ENCODE data around the gene SETD7. TPM values are rescaled to one million over a fixed set of nuclear protein-coding genes. Genes with fewer than 3 reads are reported as not detected.

The SETD7 gene
- total and polyA plus RNA-seq, 2 experiments from 2014 or later = 4.8 to 20.4 TPM

- peaks cover 7% of the 10 kb centered on the region for H3K4me1 ChIP-seq (ENCODE audit: low read depth)
- no peaks in the 10 kb centered on the region for H3K9me3 ChIP-seq (ENCODE audit: low read depth)
- TF ChIP-seq CTCF (IDR thresholded peaks at IDR 0.05; ENCODE audit: low read depth, low read length) = no peak
- H3K4me3 ChIP-seq = no peak overlapping the region
- H3K36me3 ChIP-seq = no peaks in the 10 kb centered on the region
- H3K27me3 ChIP-seq = no peaks in the 10 kb centered on the region
- peak in 1 of 2 donors; percentile 46 for DNase-seq (ENCODE audit: low read depth in 1 of 2, low spot score in 1 of 2)
- no peak overlapping the region for H3K27ac ChIP-seq
Observed at GRCh38 chr4:139574641-139575040, 18.6 kb upstream of the SETD7 start.

- H3K36me3 ChIP-seq = no peaks in the 10 kb centered on the region
- no peak overlapping the region for H3K4me3 ChIP-seq
- H3K9me3 ChIP-seq (ENCODE audit: low read depth) = no peaks in the 10 kb centered on the region
- no peak for TF ChIP-seq CTCF (IDR thresholded peaks at IDR 0.05; ENCODE audit: low read depth, low read length)
- H3K27ac ChIP-seq = no peak overlapping the region
- peak in 1 of 2 donors; percentile 53 for DNase-seq (ENCODE audit: low read depth in 1 of 2, low spot score in 1 of 2)
- H3K27me3 ChIP-seq = no peaks in the 10 kb centered on the region
- no peaks in the 10 kb centered on the region for H3K4me1 ChIP-seq (ENCODE audit: low read depth)
Observed at GRCh38 chr4:139568206-139568955, 12.4 kb upstream of the SETD7 start.

- H3K27me3 ChIP-seq = no peaks in the 10 kb centered on the region
- DNase-seq (ENCODE audit: low read depth in 1 of 2, low spot score in 1 of 2) = no peak
- no peaks in the 10 kb centered on the region for H3K36me3 ChIP-seq
- no peaks in the 10 kb centered on the region for H3K4me1 ChIP-seq (ENCODE audit: low read depth)
- H3K4me3 ChIP-seq = no peak overlapping the region
- H3K27ac ChIP-seq = no peak overlapping the region
- no peak for TF ChIP-seq CTCF (IDR thresholded peaks at IDR 0.05; ENCODE audit: low read depth, low read length)
- H3K9me3 ChIP-seq (ENCODE audit: low read depth) = no peaks in the 10 kb centered on the region
Observed at GRCh38 chr4:139567159-139567870, 11.3 kb upstream of the SETD7 start.

DNA sequence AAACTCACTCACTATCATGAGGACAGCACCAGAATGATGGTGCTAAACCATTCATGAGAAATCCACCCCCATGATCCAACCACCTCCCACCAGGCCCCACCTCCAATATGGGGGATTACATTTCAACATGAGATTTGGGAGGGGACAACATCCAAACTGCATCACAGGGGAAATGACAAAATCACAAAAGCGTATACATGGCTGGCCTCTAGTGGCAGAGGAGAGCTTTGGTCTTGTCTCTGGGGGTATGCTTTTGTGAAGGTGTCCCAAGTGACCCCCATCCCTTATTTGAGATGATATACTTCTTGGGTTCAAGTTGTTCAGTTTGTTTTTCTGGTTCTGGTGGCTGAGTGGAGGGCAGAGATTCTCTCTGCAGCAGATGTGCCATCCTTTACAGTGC, 8.5 kb upstream of the SETD7 start:
- no peak overlapping the region for H3K27ac ChIP-seq
- no peak for DNase-seq (ENCODE audit: low read depth in 1 of 2, low spot score in 1 of 2)
- no peak overlapping the region for H3K4me3 ChIP-seq
- H3K27me3 ChIP-seq = no peaks in the 10 kb centered on the region
- TF ChIP-seq CTCF (IDR thresholded peaks at IDR 0.05; ENCODE audit: low read depth, low read length) = peak; percentile 7
- peaks cover 15% of the 10 kb centered on the region for H3K4me1 ChIP-seq (ENCODE audit: low read depth)
- H3K9me3 ChIP-seq (ENCODE audit: low read depth) = no peaks in the 10 kb centered on the region
- no peaks in the 10 kb centered on the region for H3K36me3 ChIP-seq

- TF ChIP-seq CTCF (IDR thresholded peaks at IDR 0.05; ENCODE audit: low read depth, low read length) = no peak
- Histone ChIP-seq H3K36me3 (no peaks in the 10 kb centered on the region), H3K27me3 (peaks cover 2% of the 10 kb centered on the region), H3K27ac (no peak overlapping the region), H3K4me3 (no peak overlapping the region), H3K4me1 (ENCODE audit: low read depth) (peaks cover 17% of the 10 kb centered on the region), H3K9me3 (ENCODE audit: low read depth) (no peaks in the 10 kb centered on the region)
- DNase-seq (ENCODE audit: low read depth in 1 of 2, low spot score in 1 of 2) = no peak
Observed at GRCh38 chr4:139563515-139563914, 7.5 kb upstream of the SETD7 start.

Measured in cardiac muscle cell (in vitro differentiated cells and primary cell).